Measurements from ENCODE around the gene INSRR. TPM values are rescaled to one million over a fixed set of nuclear protein-coding genes. Genes with fewer than 3 reads are reported as not detected.

The INSRR gene
- total RNA-seq, 2 donors from 2014 or later, result 0.07 to 0.29 TPM

- DNase-seq (ENCODE audit: low spot score in 2 of 2), result no peak
- peaks cover 10 to 19% of the 10 kb centered on the region in 2 donors for H3K36me3 Mint-ChIP-seq
These were observed 63.1 kb downstream of the INSRR start for GRCh38 chr1:156795787-156796186.

GRCh38 chr1:156795374-156795733 is 63.6 kb downstream of the INSRR start:
- H3K9me3 Mint-ChIP-seq, result no peaks in the 10 kb centered on the region
- H3K36me3 Mint-ChIP-seq, result peaks cover 10 to 19% of the 10 kb centered on the region in 2 donors
- ATAC-seq (no peak), DNase-seq (ENCODE audit: low spot score in 2 of 2) (no peak)
- no peak overlapping the region for H3K27ac Mint-ChIP-seq

More at GRCh38 chr1:156795787-156796186, 63.1 kb downstream of the INSRR start:
- no peak for ATAC-seq
- Mint-ChIP-seq H3K9me3 (no peaks in the 10 kb centered on the region), H3K27ac (no peak overlapping the region)

- ATAC-seq, result peak in 1 of 2 donors; percentile 21
- peak overlapping the region in 1 of 2 donors; percentile 54 for H3K27ac Mint-ChIP-seq
- no peak for DNase-seq (ENCODE audit: low spot score in 2 of 2)
- H3K9me3 Mint-ChIP-seq, result no peaks in the 10 kb centered on the region
- H3K36me3 Mint-ChIP-seq, result peaks cover 10 to 25% of the 10 kb centered on the region in 2 donors
These were observed 64.2 kb downstream of the INSRR start for GRCh38 chr1:156794506-156795373.

Other genes starting within 250 kb of the INSRR start
- 1 to 10 TPM in 1 of 2 donors, not detected in 1; 3.8 TPM for gene HAPLN2, start 239.7 kb downstream of the INSRR start, total RNA-seq
- not detected for gene BCAN, start 217.0 kb downstream of the INSRR start, total RNA-seq
- not detected for gene NES, start 181.7 kb downstream of the INSRR start, total RNA-seq
- gene CRABP2, start 153.5 kb downstream of the INSRR start, total RNA-seq, result 1 to 10 TPM; 1.6 to 2.3 TPM
- 10 to 100 TPM; 39.4 to 64.9 TPM for gene METTL25B, start 130.6 kb downstream of the INSRR start, total RNA-seq
- gene ISG20L2, start 130.4 kb downstream of the INSRR start, total RNA-seq, result 10 to 100 TPM; 46.2 to 50.7 TPM
- 10 to 100 TPM; 61.4 to 70.4 TPM for gene MRPL24, start 118.0 kb downstream of the INSRR start, total RNA-seq
- gene HDGF, start 107.4 kb downstream of the INSRR start, total RNA-seq, result 100 to 1,000 TPM; 281 to 325 TPM
- 10 to 100 TPM; 44.5 to 72.1 TPM for gene PRCC, start 91.6 kb downstream of the INSRR start, total RNA-seq
- 100 to 1,000 TPM; 186 to 215 TPM for gene SH2D2A, start 42.3 kb downstream of the INSRR start, total RNA-seq
- gene NTRK1, start 1.7 kb upstream of the INSRR start, total RNA-seq, result 1 to 10 TPM; 5.3 to 7.2 TPM
- gene PEAR1, start 34.6 kb upstream of the INSRR start, total RNA-seq, result under 1 TPM; 0.09 to 0.53 TPM
- gene LRRC71, start 61.5 kb upstream of the INSRR start, total RNA-seq, result not detected
- gene ARHGEF11, start 186.6 kb upstream of the INSRR start, total RNA-seq, result 1 to 10 TPM; 3.5 to 5.8 TPM
- not detected for gene ETV3L, start 240.7 kb upstream of the INSRR start, total RNA-seq